OCI-LY7 (cell line): Measurements from ENCODE around the gene FBXO47.

ENCODE experiments used
- CTCF ChIP-seq: fragments of 200-600 bp; sonication (generic); conservative IDR thresholded peaks from 2 replicates; pipeline ENCODE4 v1.5.1; 2014; ENCODE audit warnings: mild to moderate bottlenecking, antibody characterized with exemption, low read length, moderate library complexity, mixed read lengths
- EZH2phosphoT487 ChIP-seq: fragments of 200-600 bp; sonication (generic); IDR thresholded peaks from 2 replicates; pipeline ENCODE4 v1.6.1; 2018; ENCODE audit warnings: low read depth, borderline replicate concordance, mild to moderate bottlenecking, mixed run types, antibody characterized with exemption, low read length, moderate library complexity, mixed read lengths

- no peak for TF ChIP-seq CTCF
- no peak for TF ChIP-seq EZH2phosphoT487
These were observed 54.9 kb downstream of the FBXO47 start for GRCh38 chr17:38912221-38912813.
